ENCODE results near the gene PXMP2. TPM values are rescaled to one million over a fixed set of nuclear protein-coding genes. Genes with fewer than 3 reads are reported as not detected.

The PXMP2 gene
- total RNA-seq, 2 experiments from 2014 or later: 14.3 TPM

GRCh38 chr12:132723764-132724140, 36.4 kb downstream of the PXMP2 start:
- peak overlapping the region; percentile 16 for H3K27ac Mint-ChIP-seq
- intact Hi-C loops (cut with micrococcal nuclease): no loop called here
- H3K36me3 Mint-ChIP-seq (ENCODE audit: low read depth): peaks cover 68% of the 10 kb centered on the region

GRCh38 chr12:132724506-132725241, 37.3 kb downstream of the PXMP2 start:
- no peak for TF ChIP-seq CTCF (IDR thresholded peaks at IDR 0.05)
- CTCF ChIA-PET: no interaction called here
- no peak for DNase-seq

More at GRCh38 chr12:132723764-132724140, 36.4 kb downstream of the PXMP2 start:
- ChIA-PET CTCF (no interaction called here), POLR2A (interaction anchor here (1.6 kb wide), 1 partner anchor 12 kb away, joined by 4 read pairs; no protein-coding TSS in a partner anchor)
- Mint-ChIP-seq H3K4me3 (no peak overlapping the region), H3K4me1 (ENCODE audit: low read depth) (no peaks in the 10 kb centered on the region), H3K9me3 (no peaks in the 10 kb centered on the region), H3K27me3 (no peaks in the 10 kb centered on the region)
- DNase-seq (no peak), ATAC-seq (no peak)
- no peak for TF ChIP-seq CTCF (IDR thresholded peaks at IDR 0.05)

GRCh38 chr12:132726386-132726785, 39.0 kb downstream of the PXMP2 start:
- ChIA-PET POLR2A (interaction anchor here (0.6 kb wide), 1 partner anchor 8 kb away, joined by 3 read pairs; no protein-coding TSS in a partner anchor), CTCF (no interaction called here)
- no peaks in the 10 kb centered on the region for H3K27me3 Mint-ChIP-seq
- no peaks in the 10 kb centered on the region for H3K9me3 Mint-ChIP-seq
- H3K4me3 Mint-ChIP-seq: no peak overlapping the region
- no peaks in the 10 kb centered on the region for H3K4me1 Mint-ChIP-seq (ENCODE audit: low read depth)
- H3K36me3 Mint-ChIP-seq (ENCODE audit: low read depth): peaks cover 70% of the 10 kb centered on the region
- DNase-seq (no peak), ATAC-seq (no peak)
- TF ChIP-seq CTCF (IDR thresholded peaks at IDR 0.05): no peak
- intact Hi-C loops (cut with micrococcal nuclease): no loop called here
- H3K27ac Mint-ChIP-seq: no peak overlapping the region

More at GRCh38 chr12:132724506-132725241, 37.3 kb downstream of the PXMP2 start:
- no peaks in the 10 kb centered on the region for H3K27me3 Mint-ChIP-seq
- intact Hi-C loops (cut with micrococcal nuclease): no loop called here
- no peak for ATAC-seq
- peaks cover 65% of the 10 kb centered on the region for H3K36me3 Mint-ChIP-seq (ENCODE audit: low read depth)
- no peak overlapping the region for H3K4me3 Mint-ChIP-seq
- POLR2A ChIA-PET: no interaction called here
- no peak overlapping the region for H3K27ac Mint-ChIP-seq
- no peaks in the 10 kb centered on the region for H3K4me1 Mint-ChIP-seq (ENCODE audit: low read depth)
- no peaks in the 10 kb centered on the region for H3K9me3 Mint-ChIP-seq

- DNase-seq: no peak
- Mint-ChIP-seq H3K9me3 (no peaks in the 10 kb centered on the region), H3K4me1 (ENCODE audit: low read depth) (no peaks in the 10 kb centered on the region), H3K27ac (no peak overlapping the region), H3K36me3 (ENCODE audit: low read depth) (peaks cover 73% of the 10 kb centered on the region), H3K27me3 (no peaks in the 10 kb centered on the region), H3K4me3 (no peak overlapping the region)
- CTCF ChIA-PET: interaction anchor here (1.2 kb wide), 1 partner anchor 13 kb away, joined by 3 read pairs; no protein-coding TSS in a partner anchor
- ATAC-seq: no peak
- intact Hi-C loops (cut with micrococcal nuclease): no loop called here
- no peak for TF ChIP-seq CTCF (IDR thresholded peaks at IDR 0.05)
- POLR2A ChIA-PET: interaction anchor here (0.7 kb wide), 1 partner anchor 8 kb away, joined by 3 read pairs; no protein-coding TSS in a partner anchor
These were observed 39.9 kb downstream of the PXMP2 start for GRCh38 chr12:132727091-132727794.

- DNase-seq (no peak), ATAC-seq (no peak)
- TF ChIP-seq CTCF (IDR thresholded peaks at IDR 0.05): no peak
- CTCF ChIA-PET: interaction anchor here (1.1 kb wide), 1 partner anchor 112 kb away, joined by 3 read pairs; no protein-coding TSS in a partner anchor
- no peaks in the 10 kb centered on the region for H3K9me3 Mint-ChIP-seq
- POLR2A ChIA-PET: no interaction called here
- H3K4me3 Mint-ChIP-seq: no peak overlapping the region
- H3K4me1 Mint-ChIP-seq (ENCODE audit: low read depth): no peaks in the 10 kb centered on the region
- no peak overlapping the region for H3K27ac Mint-ChIP-seq
- H3K36me3 Mint-ChIP-seq (ENCODE audit: low read depth): peaks cover 77% of the 10 kb centered on the region
- intact Hi-C loops (cut with micrococcal nuclease): no loop called here
- no peaks in the 10 kb centered on the region for H3K27me3 Mint-ChIP-seq
These were observed 41.1 kb downstream of the PXMP2 start for GRCh38 chr12:132728502-132728901.

Measured in activated CD8-positive, alpha-beta T cell treated with anti-CD3 and anti-CD28 coated beads for 36 hours (primary cell).